Measurements from ENCODE around the gene XRCC5. TPM values are rescaled to one million over a fixed set of nuclear protein-coding genes. Genes with fewer than 3 reads are reported as not detected.

The XRCC5 gene
- polyA plus RNA-seq, 3 donors, result 304 to 384 (median 335) TPM

DNA sequence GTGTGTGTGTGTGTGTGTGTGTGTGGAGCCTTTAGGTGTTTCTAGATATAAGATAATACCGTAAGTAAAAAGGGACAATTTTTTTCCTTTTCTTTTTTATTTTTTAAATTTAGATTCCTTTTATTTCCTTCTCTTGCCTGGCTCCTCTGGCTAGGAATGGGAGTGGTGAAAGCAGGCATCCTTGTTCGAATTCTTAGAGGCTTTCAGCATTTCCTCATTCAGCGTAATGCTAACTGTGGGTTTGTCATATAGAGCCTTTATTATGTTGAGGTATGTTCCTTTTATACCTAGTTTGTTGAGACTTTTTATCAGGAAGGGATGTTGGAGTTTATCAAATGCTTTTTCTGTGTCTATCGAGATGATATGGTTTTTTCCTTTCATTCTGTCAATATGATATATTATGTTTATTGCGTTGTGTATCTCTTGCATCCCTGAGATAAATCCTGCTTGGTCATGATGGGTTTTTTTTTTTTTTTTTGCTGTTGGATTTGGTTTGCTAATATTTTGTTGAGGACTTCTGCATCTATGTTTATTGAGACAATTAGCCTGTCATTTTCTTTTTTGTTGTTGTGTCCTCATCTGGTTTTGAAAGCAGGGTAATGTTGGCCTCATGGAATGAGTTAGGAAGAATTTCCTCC lies 120.2 kb downstream of the XRCC5 start:
- no peak for DNase-seq (ENCODE audit: extremely low read depth in 1 of 11, low read depth in 9 of 11, low spot score in 4 of 11)

DNA sequence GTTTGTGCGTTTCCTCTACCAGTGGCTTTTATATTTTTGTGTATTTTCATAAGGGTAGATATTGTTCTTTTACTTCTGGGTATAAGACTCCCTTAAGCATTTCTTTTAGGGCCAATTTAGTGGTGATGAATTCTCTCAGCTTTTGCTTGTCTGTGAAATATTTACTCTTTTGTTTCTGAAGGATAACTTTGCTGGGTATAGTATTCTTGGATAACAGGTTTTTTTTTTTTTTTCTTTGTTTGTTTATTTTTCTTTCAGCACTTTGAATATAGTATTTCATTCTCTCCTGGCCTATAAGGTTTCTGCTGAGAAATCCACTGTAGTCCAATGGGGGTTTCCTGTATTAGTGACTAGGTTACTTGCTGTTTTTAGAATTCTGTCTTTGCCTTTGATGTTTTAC lies 122.7 kb downstream of the XRCC5 start:
- DNase-seq (ENCODE audit: extremely low read depth in 1 of 11, low read depth in 9 of 11, low spot score in 4 of 11), result no peak

DNA sequence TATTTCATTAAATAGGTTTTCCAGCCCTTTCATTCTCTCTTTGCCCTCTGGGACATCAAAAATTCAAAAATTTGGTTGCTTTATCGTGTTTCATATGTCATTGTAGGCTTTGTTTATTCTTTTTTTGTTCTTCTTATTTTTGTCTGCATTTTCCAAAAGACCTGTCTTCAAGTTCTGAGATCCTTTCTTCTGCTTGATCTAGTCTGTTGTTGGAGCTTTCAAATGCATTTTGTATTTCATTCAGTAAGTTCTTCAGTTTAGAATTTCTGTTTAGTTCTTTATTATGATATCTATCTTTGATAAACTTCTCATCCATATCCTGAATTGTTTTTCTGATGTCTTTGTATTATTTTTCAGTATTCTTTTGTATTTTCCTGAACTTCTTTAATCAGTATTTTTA lies 123.6 kb downstream of the XRCC5 start:
- DNase-seq (ENCODE audit: extremely low read depth in 1 of 11, low read depth in 9 of 11, low spot score in 4 of 11), result no peak

DNA sequence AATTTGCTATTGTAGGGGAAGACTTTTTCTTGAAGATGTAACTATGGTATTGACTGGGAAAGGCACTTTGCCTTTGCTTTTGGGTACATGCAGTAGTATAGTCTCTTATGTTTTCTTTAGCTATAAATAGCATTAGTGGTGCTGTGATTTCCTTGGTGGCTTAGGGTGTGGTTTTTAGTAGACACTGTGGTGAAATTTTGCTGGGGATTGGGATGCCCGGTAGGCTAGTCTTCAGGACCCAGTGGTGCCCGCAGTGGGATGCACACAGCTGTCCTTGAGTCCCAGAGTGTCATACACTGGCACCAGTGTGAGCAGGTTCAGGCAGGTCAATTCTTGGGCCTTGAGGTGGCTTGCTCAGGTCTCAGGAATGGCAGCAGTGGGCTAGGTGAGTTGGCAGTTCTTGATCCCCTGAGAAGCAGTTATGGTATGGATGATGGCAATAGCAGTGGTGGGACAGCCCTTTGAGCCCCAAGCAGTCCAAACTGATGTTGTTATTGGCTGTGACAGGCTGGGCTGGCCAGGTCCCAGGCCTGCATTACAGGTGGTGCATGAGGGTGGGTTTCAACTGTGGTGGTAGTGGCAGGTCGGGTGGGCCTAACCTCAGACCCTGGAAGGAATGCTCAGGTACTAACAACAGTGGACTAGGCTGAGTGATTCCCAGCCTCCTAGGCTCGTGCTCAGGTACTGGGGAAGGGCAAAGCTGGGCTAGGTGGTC lies 124.3 kb downstream of the XRCC5 start:
- DNase-seq (ENCODE audit: extremely low read depth in 1 of 11, low read depth in 9 of 11, low spot score in 4 of 11), result no peak

DNA sequence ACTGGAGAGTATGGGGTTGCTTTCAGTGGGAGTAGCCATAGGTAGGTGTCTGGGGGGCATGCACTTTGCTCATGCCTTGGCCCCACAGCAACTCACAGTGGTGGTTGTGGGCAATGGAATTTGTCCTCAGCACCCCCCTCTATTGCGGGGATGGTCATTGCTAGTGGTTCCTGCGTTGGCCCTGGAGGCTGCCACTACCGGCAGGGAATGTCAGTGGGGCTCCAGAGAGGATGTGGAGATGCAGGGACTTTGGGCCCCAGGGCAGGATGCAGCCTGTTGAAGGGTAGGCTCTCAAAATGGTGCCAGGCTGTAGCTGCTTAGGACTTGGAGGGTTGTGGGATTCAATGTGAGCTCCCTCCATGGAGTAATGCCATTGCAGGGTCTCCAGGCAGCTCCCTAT lies 125.0 kb downstream of the XRCC5 start:
- DNase-seq (ENCODE audit: extremely low read depth in 1 of 11, low read depth in 9 of 11, low spot score in 4 of 11), result no peak

DNA sequence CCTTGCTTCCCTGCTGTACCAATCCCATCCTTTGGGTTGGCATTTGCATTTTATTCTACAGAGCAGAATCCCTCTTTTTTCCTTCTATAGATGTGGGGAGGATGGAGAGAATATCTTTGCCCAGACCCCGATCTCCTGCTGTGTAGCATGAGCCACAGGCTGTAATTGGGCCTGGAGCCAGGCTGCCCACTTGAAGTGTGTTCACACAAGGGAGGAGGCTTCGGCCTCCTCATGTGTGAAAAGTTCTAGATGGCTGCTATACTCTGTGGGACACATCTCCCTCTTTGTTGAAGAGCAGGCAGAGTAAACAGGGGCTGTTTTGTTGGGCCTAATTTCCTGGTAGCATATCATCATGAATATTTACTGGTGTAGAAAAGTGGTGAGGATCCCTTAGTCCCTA lies 126.3 kb downstream of the XRCC5 start:
- no peak for DNase-seq (ENCODE audit: extremely low read depth in 1 of 11, low read depth in 9 of 11, low spot score in 4 of 11)

DNA sequence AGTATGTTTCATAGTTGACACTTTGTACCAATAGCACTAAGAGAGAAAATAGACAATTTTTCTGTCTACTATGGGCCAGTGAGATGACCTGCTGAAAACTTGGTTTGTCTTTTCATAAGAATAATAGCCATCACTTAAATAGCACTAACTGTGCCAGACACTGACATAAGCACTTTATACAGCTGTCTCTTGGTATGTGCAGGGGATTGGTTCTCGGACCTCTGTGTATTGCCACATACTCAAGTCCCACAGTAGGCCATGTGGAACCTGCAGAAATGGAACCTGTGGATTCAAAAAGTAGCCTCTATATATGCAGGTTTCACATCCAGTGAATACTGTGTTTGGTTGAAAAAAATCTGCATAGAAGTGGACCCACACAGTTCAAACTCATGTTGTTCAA lies 126.7 kb downstream of the XRCC5 start:
- DNase-seq (ENCODE audit: extremely low read depth in 1 of 11, low read depth in 9 of 11, low spot score in 4 of 11), result no peak

DNA sequence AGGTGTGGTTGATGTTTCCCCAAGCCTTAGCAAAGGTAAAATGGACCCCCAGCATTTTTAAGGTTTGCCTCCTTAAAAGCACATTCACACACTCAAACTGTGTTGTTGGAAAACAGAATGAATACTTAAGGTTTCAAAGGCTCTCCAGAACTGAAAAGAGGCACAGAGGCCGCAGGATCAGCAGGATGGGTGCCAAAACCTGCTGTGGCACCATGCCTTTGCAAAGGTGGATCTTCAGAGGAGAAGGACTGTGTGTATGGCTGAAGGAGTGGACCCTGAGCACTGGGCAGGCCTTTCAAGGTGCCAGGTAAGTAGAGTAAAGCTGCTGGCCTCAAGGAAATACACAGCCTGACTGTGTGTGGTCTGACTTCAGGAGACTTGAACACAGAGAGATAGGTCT lies 127.3 kb downstream of the XRCC5 start:
- no peak for DNase-seq (ENCODE audit: extremely low read depth in 1 of 11, low read depth in 9 of 11, low spot score in 4 of 11)

DNA sequence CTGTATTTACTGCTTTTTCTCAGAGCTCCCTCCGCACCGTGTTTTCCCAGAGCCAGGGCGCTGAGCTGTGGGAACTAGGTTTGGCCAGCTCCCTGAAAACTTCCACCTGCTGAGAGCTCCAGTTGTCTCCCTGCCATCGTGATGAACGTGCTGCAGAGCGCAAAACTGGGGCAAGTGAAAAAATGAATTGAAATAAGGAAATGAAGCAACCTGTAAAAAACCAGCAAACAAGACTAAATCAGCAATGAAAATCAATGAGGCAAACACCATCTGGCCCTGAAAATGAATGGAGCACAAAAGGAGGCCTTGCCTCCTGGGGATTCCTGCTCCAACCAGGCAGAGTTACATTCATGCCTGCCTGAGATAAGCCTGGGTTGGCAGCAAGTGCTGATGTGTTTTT lies 133.2 kb downstream of the XRCC5 start:
- DNase-seq (ENCODE audit: extremely low read depth in 1 of 11, low read depth in 9 of 11, low spot score in 4 of 11), result peak in 2 of 11 donors; percentile 1 to 2

DNA sequence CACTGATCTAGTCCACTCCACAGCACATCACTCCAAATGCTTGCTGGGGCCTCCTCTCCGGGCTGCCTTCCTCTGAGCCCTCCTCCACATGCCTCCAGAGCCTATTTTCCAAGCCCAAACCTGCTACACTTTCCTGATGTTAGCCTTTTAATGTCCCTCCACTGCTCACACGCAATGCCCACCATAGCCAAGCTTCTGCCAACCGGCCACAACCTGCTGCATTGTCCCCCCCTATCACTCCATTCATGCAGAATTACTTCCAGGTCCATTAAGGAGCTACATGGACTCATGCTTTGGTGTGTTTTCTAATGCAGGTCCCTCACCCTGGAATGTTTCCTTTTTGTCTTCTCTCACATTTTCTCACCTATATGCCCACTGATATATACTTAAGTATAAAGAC lies 133.9 kb downstream of the XRCC5 start:
- no peak for DNase-seq (ENCODE audit: extremely low read depth in 1 of 11, low read depth in 9 of 11, low spot score in 4 of 11)

DNA sequence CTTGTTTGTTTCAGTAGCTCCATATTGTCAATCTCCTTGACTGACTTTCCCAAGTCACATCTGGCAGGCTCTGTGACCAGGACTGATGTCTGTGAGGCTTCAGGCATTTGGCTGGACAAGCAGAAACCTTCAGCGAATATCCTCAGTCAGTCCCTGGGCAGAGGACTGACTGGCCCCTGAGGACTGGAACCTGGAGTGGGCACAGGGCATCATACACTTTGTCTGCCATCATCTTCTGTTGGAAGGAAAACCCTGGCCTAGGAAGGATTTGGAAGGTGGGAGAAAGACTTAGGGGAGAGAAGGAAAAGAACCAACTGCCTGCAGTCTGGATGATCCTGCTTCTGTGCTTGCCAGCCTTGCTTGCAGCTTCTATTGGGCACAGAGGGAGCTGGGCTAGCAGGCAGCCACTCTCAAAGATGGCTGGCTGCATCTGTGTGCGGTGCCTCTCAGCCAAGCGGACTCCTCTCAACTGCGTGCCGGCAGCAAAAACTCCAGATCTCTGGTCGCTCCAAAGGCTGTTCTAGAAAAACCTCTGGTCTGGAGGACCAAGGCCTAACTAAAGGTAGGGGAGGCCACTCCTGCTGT lies 136.3 kb downstream of the XRCC5 start:
- no peak for DNase-seq (ENCODE audit: extremely low read depth in 1 of 11, low read depth in 9 of 11, low spot score in 4 of 11)

DNA sequence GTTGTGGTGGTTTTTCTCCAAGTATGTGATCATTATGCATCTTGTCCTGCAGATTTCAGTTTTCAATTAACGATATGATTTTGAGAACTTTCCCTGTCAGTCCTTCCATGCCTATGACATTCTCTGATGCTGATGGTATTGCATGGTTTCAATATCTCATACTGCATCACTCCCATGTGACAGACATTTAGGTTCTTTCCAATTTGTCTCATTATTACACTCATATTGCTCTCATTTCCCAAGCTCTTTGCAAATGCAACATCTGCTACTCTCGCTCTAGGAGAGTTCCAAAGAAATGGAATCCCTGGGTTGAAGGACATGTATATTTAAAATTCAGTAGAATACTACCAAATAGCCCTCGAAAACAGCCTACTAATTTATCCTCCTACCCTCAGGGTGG lies 137.6 kb downstream of the XRCC5 start:
- DNase-seq (ENCODE audit: extremely low read depth in 1 of 11, low read depth in 9 of 11, low spot score in 4 of 11), result no peak

Other genes with a start within 250 kb of the XRCC5 start
- gene MREG, start 95.8 kb upstream of the XRCC5 start, polyA plus RNA-seq (ENCODE audit: insufficient read length in 3 of 3), result 10 to 100 TPM; 16.1 to 19.7 (median 17.6) TPM
- 10 to 100 TPM; 38.1 to 53.7 (median 46.5) TPM for gene PECR, start 27.5 kb upstream of the XRCC5 start, polyA plus RNA-seq (ENCODE audit: insufficient read length in 3 of 3)
- 10 to 100 TPM; 13.6 to 14.8 (median 14.4) TPM for gene TMEM169, start 27.4 kb upstream of the XRCC5 start, polyA plus RNA-seq (ENCODE audit: insufficient read length in 3 of 3)